Stomach (tissue), 4 donors: ENCODE data around the gene PAXIP1.

Experiments
- CTCF ChIP-seq, 7 experiments: fragments of 450-650 bp in 4 of 7; fragments of 200-600 bp in 3 of 7; sonication (generic) in 3 of 7; IDR thresholded peaks; one replicate each; pipeline ENCODE4 v1.5.1; 2016 to 2019; ENCODE audit warnings: antibody characterized with exemption in 7 of 7, control low read depth in 2 of 7, mild to moderate bottlenecking in 1 of 7
- EP300 ChIP-seq: sonication (generic); formaldehyde crosslinking; IDR thresholded peaks from one replicate; pipeline ENCODE4 v1.6.1; 2017; ENCODE audit warnings: antibody characterized with exemption
- POLR2A ChIP-seq, 4 donors: fragments of 450-650 bp; IDR thresholded peaks; one replicate each; pipeline ENCODE4 v1.6.1; 2016; ENCODE audit warnings: antibody characterized with exemption in 4 of 4, control low read depth in 2 of 4, mild to moderate bottlenecking in 1 of 4, moderate library complexity in 1 of 4
- POLR2AphosphoS5 ChIP-seq, 3 donors: sonication (generic); formaldehyde crosslinking; IDR thresholded peaks; one replicate each; pipeline ENCODE4 v1.6.1; 2016; ENCODE audit warnings: antibody characterized with exemption in 3 of 3

GRCh38 chr7:154990964-154991540 is 11.9 kb downstream of the PAXIP1 start:
- no peak for TF ChIP-seq CTCF (IDR thresholded peaks at IDR 0.05)
- no peak for TF ChIP-seq POLR2A (IDR thresholded peaks at IDR 0.05)
- no peak for TF ChIP-seq EP300
- no peak for TF ChIP-seq POLR2AphosphoS5 (IDR thresholded peaks at IDR 0.05)
